SK-N-SH (cell line): ENCODE measurements around the gene TMEM95. TPM values are rescaled to one million over a fixed set of nuclear protein-coding genes. Genes with fewer than 3 reads are reported as not detected.
A peak's percentile ranks its signal among the peaks of the same experiment; 100 is the strongest.

Experiments used
- CHD2 ChIP-seq: fragments of 150-350 bp; IDR thresholded peaks from 2 replicates; pipeline ENCODE4 v1.6.1; 2018; ENCODE audit warnings: low read length; ENCODE audit not compliant: partially characterized antibody
- ELF1 ChIP-seq: IDR thresholded peaks from 2 replicates; pipeline ENCODE4 v1.4.0; 2012
- FOSL2 ChIP-seq: IDR thresholded peaks from 2 replicates; pipeline ENCODE4 v1.4.0; 2012; ENCODE audit warnings: low read depth, mild to moderate bottlenecking, moderate library complexity, borderline replicate concordance
- FOXJ3 ChIP-seq: sonication (generic); formaldehyde crosslinking; IDR thresholded peaks from 2 replicates; pipeline ENCODE4 v1.5.1; 2020; ENCODE audit warnings: mild to moderate bottlenecking, missing genetic modification reagents
- FOXM1 ChIP-seq: IDR thresholded peaks from 2 replicates; pipeline ENCODE4 v1.4.0; 2012; ENCODE audit warnings: low read depth, mild to moderate bottlenecking
- MEF2A ChIP-seq: IDR thresholded peaks from 2 replicates; pipeline ENCODE4 v1.4.0; 2012; ENCODE audit warnings: low read depth, borderline replicate concordance
- MXI1 ChIP-seq: IDR thresholded peaks from 2 replicates; pipeline ENCODE4 v1.6.1; 2012; ENCODE audit warnings: mild to moderate bottlenecking, low read depth, low read length, improper control_type of control experiment
- NFIC ChIP-seq: IDR thresholded peaks from 2 replicates; pipeline ENCODE4 v1.4.0; 2012; ENCODE audit warnings: borderline replicate concordance
- POLR2AphosphoS5 ChIP-seq: IDR thresholded peaks from 2 replicates; pipeline ENCODE4 v1.6.1; 2012; ENCODE audit warnings: low read depth, low read length
- RCOR1 ChIP-seq: fragments of 150-350 bp; IDR thresholded peaks from 2 replicates; pipeline ENCODE4 v1.6.1; 2017; ENCODE audit warnings: antibody characterized with exemption, low read length
- SMC3 ChIP-seq: IDR thresholded peaks from 2 replicates; pipeline ENCODE4 v1.6.1; 2012; ENCODE audit warnings: low read depth, low read length, improper control_type of control experiment
- TAF1 ChIP-seq: IDR thresholded peaks from 2 replicates; pipeline ENCODE4 v1.6.1; 2012; ENCODE audit warnings: low read depth, mild to moderate bottlenecking, low read length, moderate library complexity, borderline replicate concordance
- TCF12 ChIP-seq: IDR thresholded peaks from 2 replicates; pipeline ENCODE4 v1.4.0; 2012
- TEAD4 ChIP-seq: IDR thresholded peaks from 2 replicates; pipeline ENCODE4 v1.4.0; 2012; ENCODE audit warnings: mild to moderate bottlenecking, borderline replicate concordance; ENCODE audit not compliant: insufficient read depth
- polyA plus RNA-seq, 3 experiments: library from polyadenylated mRNA; depleted of rRNA; stranded (reverse); fragments of >200 nt; gene quantifications; 2 replicates each; pipeline ENCODE4 v1.2.3, GENCODE V29; 2012
- TF ChIP-seq, protein P1 (sequence below): fragments of 150-350 bp; IDR thresholded peaks from 2 replicates; pipeline ENCODE4 v1.6.1; 2016; ENCODE audit warnings: mild to moderate bottlenecking, low read depth, low read length
- TF ChIP-seq, protein P2 (sequence below): fragments of 200-600 bp; sonication (generic); IDR thresholded peaks from 2 replicates; pipeline ENCODE4 v1.6.1; 2017; ENCODE audit warnings: antibody characterized with exemption, mild to moderate bottlenecking, moderate library complexity
- TF ChIP-seq, protein P3 (sequence below): IDR thresholded peaks from 2 replicates; pipeline ENCODE4 v1.4.0; 2012; ENCODE audit warnings: low read depth, borderline replicate concordance

Gene TMEM95
- polyA plus RNA-seq, 1 of the 3 experiments (the other 2 are of a cell fraction), result not detected

DNA sequence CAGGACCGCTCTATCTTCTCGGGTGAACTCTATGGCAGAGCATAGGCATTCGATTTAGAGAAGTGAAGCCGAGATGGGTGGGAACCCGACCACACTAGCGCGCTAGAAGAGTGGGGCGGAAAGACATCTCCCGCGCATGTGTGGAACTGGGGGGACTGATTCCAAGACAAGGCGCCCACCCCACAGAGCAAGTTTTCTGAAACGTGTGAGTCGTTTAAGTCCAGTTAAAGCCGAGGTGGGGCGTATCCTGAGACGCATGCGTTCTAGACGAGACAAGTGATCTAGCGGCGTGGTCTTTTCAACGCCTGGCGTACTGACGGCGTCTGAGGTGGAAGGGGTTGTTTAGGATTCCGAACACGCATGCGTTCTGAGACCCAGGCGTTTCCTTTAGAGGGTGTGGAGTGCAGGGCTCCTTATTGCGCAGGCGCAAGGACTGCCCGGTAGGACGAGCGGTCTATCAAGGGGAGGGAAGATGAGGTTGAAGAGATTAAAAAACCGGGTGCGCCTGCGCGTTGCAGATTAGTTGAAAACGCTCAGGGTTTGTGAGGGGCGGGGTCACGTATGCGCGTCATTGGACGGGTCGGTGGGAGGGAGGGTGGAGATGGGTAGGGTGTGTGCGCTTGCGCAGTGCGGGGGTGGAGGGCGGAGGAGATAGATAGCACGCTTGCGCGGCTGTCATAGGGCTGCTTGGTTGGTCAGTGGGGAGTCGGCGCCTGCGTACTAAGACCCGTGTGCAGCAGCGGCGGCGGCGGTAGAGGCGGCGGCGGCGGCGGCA lies 47.9 kb upstream of the TMEM95 start, which contains the start of gene EIF5A (continued):
- TF ChIP-seq FOXM1, result no peak
- no peak for TF ChIP-seq FOSL2
- peak; percentile 84 for TF ChIP-seq POLR2AphosphoS5
- no peak for TF ChIP-seq NFIC
- peak; percentile 54; the same call in 1 of the 2 replicates for TF ChIP-seq ELF1
- TF ChIP-seq CHD2, result no peak
- peak; percentile 84 for TF ChIP-seq TAF1
- no peak for TF ChIP-seq MEF2A
- no peak for TF ChIP-seq FOXJ3 (CRISPR knock-in tag)
- peak; percentile 95 for TF ChIP-seq MXI1
- no peak for TF ChIP-seq TCF12
- TF ChIP-seq RCOR1, result no peak
- TF ChIP-seq SMC3, result no peak
- TF ChIP-seq, protein P1, sequence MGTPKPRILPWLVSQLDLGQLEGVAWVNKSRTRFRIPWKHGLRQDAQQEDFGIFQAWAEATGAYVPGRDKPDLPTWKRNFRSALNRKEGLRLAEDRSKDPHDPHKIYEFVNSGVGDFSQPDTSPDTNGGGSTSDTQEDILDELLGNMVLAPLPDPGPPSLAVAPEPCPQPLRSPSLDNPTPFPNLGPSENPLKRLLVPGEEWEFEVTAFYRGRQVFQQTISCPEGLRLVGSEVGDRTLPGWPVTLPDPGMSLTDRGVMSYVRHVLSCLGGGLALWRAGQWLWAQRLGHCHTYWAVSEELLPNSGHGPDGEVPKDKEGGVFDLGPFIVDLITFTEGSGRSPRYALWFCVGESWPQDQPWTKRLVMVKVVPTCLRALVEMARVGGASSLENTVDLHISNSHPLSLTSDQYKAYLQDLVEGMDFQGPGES, result no peak
- no peak for TF ChIP-seq TEAD4
- TF ChIP-seq, protein P2, sequence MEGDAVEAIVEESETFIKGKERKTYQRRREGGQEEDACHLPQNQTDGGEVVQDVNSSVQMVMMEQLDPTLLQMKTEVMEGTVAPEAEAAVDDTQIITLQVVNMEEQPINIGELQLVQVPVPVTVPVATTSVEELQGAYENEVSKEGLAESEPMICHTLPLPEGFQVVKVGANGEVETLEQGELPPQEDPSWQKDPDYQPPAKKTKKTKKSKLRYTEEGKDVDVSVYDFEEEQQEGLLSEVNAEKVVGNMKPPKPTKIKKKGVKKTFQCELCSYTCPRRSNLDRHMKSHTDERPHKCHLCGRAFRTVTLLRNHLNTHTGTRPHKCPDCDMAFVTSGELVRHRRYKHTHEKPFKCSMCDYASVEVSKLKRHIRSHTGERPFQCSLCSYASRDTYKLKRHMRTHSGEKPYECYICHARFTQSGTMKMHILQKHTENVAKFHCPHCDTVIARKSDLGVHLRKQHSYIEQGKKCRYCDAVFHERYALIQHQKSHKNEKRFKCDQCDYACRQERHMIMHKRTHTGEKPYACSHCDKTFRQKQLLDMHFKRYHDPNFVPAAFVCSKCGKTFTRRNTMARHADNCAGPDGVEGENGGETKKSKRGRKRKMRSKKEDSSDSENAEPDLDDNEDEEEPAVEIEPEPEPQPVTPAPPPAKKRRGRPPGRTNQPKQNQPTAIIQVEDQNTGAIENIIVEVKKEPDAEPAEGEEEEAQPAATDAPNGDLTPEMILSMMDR, result no peak
- TF ChIP-seq, protein P3, sequence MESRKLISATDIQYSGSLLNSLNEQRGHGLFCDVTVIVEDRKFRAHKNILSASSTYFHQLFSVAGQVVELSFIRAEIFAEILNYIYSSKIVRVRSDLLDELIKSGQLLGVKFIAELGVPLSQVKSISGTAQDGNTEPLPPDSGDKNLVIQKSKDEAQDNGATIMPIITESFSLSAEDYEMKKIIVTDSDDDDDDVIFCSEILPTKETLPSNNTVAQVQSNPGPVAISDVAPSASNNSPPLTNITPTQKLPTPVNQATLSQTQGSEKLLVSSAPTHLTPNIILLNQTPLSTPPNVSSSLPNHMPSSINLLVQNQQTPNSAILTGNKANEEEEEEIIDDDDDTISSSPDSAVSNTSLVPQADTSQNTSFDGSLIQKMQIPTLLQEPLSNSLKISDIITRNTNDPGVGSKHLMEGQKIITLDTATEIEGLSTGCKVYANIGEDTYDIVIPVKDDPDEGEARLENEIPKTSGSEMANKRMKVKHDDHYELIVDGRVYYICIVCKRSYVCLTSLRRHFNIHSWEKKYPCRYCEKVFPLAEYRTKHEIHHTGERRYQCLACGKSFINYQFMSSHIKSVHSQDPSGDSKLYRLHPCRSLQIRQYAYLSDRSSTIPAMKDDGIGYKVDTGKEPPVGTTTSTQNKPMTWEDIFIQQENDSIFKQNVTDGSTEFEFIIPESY, result no peak
